Astrocyte (in vitro differentiated cells and primary cell): Measurements from ENCODE around the gene GALNT3. TPM values are rescaled to one million over a fixed set of nuclear protein-coding genes. Genes with fewer than 3 reads are reported as not detected.

Experiments
- DNase-seq: peaks from one replicate; pipeline ENCODE4 v3.0.0-alpha.2; 2010; ENCODE audit warnings: low read depth
- FAIRE-seq: peaks from 2 replicates; lab custom pipeline; 2011; peaks lifted over from hg19 to GRCh38; lab: Jason Lieb, UNC
- H2AFZ ChIP-seq: 2 replicates; pipeline ENCODE4 v1.6.0; 2012; ENCODE audit warnings: low read depth, low read length, inconsistent platforms
- H3K27ac ChIP-seq: 2 replicates; pipeline ENCODE4 v1.5.1; 2011; ENCODE audit warnings: low read depth, low read length, inconsistent platforms
- H3K27me3 ChIP-seq: 2 replicates; pipeline ENCODE4 v1.6.0; 2011; ENCODE audit warnings: low read length, inconsistent platforms; ENCODE audit not compliant: insufficient read depth
- H3K36me3 ChIP-seq: 2 replicates; pipeline ENCODE4 v1.5.1; 2011; ENCODE audit warnings: low read length, inconsistent platforms; ENCODE audit not compliant: insufficient read depth
- H3K4me1 ChIP-seq: 2 replicates; pipeline ENCODE4 v1.5.1; 2011; ENCODE audit warnings: low read length, inconsistent platforms; ENCODE audit not compliant: insufficient read depth
- H3K4me2 ChIP-seq: 2 replicates; pipeline ENCODE4 v1.6.0; 2012; ENCODE audit warnings: low read length, inconsistent platforms
- H3K4me3 ChIP-seq: 2 replicates; pipeline ENCODE4 v1.5.1; 2011; ENCODE audit warnings: low read depth, mild to moderate bottlenecking, low read length, inconsistent platforms; ENCODE audit not compliant: insufficient read depth
- H3K79me2 ChIP-seq: 2 replicates; pipeline ENCODE4 v1.6.0; 2012; ENCODE audit warnings: mild to moderate bottlenecking, low read length, inconsistent platforms; ENCODE audit not compliant: insufficient read depth
- H3K9ac ChIP-seq: 2 replicates; pipeline ENCODE4 v1.6.0; 2012; ENCODE audit warnings: mild to moderate bottlenecking, low read length, inconsistent platforms
- H3K9me3 ChIP-seq: 2 replicates; pipeline ENCODE4 v1.5.1; 2012; ENCODE audit warnings: low read depth, mild to moderate bottlenecking, low read length, inconsistent platforms; ENCODE audit not compliant: insufficient read depth
- H4K20me1 ChIP-seq: 2 replicates; pipeline ENCODE4 v1.6.0; 2012; ENCODE audit warnings: low read length, inconsistent platforms; ENCODE audit not compliant: insufficient read depth
- H3K27ac Mint-ChIP-seq: one replicate; pipeline ENCODE4 v1.8.0; 2021; ENCODE audit warnings: mild to moderate bottlenecking, mixed read lengths; ENCODE audit not compliant: unreplicated experiment
- H3K27me3 Mint-ChIP-seq: one replicate; pipeline ENCODE4 v1.8.0; 2021; ENCODE audit warnings: low read depth, mixed read lengths; ENCODE audit not compliant: unreplicated experiment
- H3K36me3 Mint-ChIP-seq: one replicate; pipeline ENCODE4 v1.8.0; 2021; ENCODE audit warnings: low read depth, mixed read lengths; ENCODE audit not compliant: unreplicated experiment
- H3K4me1 Mint-ChIP-seq: one replicate; pipeline ENCODE4 v1.8.0; 2021; ENCODE audit warnings: low read depth, mixed read lengths; ENCODE audit not compliant: unreplicated experiment
- H3K4me3 Mint-ChIP-seq: one replicate; pipeline ENCODE4 v1.8.0; 2021; ENCODE audit warnings: mild to moderate bottlenecking, moderate library complexity, mixed read lengths; ENCODE audit not compliant: unreplicated experiment
- H3K9me3 Mint-ChIP-seq: one replicate; pipeline ENCODE4 v1.8.0; 2021; ENCODE audit warnings: mild to moderate bottlenecking, mixed read lengths; ENCODE audit not compliant: unreplicated experiment
- EZH2 ChIP-seq: IDR thresholded peaks from 2 replicates; pipeline ENCODE4 v1.6.1; 2012; ENCODE audit warnings: mild to moderate bottlenecking, low read length, inconsistent platforms; ENCODE audit not compliant: insufficient read depth
- total RNA-seq: library from RNA; stranded (reverse); gene quantifications from 2 replicates; pipeline ENCODE4 v1.2.1, GENCODE V29; 2021
- TF ChIP-seq, protein P1 (sequence below): IDR thresholded peaks from 2 replicates; pipeline ENCODE4 v1.5.1; 2011; ENCODE audit warnings: low read depth, mild to moderate bottlenecking, inconsistent platforms, low read length, moderate library complexity; ENCODE audit not compliant: insufficient read depth

GALNT3 gene
- total RNA-seq, 1 donor from 2014 or later: 16.4 TPM

DNA sequence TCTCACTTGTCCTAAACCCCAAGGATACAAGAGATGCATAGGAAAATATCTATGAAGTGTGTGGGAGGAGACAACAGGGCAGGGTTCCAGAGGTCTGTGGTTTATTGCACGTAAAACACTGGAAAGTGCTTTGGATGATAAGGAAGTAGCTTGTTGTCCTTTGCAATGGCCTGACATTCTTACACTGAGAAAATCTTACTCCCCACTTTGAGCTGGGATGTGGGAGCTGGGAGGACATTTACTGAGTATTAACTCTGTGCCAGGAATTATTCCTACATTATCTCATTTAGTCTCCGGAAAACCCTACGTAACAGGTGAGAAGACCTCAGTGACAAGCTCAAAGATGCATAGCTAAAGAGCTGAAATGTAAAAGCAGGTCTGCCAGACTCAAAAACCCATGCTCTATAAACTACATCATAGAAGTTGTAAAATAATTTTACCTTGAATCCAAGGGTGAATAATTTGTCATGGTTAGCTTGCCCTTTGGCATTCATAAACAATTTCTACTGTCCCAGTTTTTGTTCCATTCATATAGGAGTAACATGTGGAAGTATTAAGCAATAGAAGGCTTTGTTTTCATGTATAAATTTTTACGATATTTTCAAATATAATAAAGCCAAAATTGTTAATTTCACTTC lies 9.2 kb upstream of the GALNT3 start:
- no peaks in the 10 kb centered on the region for H3K9me3 ChIP-seq
- no peaks in the 10 kb centered on the region for H3K36me3 ChIP-seq
- Mint-ChIP-seq H3K4me1 (peaks cover 9% of the 10 kb centered on the region), H3K4me3 (no peak overlapping the region), H3K27ac (no peak overlapping the region), H3K9me3 (no peaks in the 10 kb centered on the region), H3K36me3 (no peaks in the 10 kb centered on the region), H3K27me3 (no peaks in the 10 kb centered on the region)
- H3K27me3 ChIP-seq: no peaks in the 10 kb centered on the region
- H4K20me1 ChIP-seq: no peaks in the 10 kb centered on the region
- TF ChIP-seq, protein P1, sequence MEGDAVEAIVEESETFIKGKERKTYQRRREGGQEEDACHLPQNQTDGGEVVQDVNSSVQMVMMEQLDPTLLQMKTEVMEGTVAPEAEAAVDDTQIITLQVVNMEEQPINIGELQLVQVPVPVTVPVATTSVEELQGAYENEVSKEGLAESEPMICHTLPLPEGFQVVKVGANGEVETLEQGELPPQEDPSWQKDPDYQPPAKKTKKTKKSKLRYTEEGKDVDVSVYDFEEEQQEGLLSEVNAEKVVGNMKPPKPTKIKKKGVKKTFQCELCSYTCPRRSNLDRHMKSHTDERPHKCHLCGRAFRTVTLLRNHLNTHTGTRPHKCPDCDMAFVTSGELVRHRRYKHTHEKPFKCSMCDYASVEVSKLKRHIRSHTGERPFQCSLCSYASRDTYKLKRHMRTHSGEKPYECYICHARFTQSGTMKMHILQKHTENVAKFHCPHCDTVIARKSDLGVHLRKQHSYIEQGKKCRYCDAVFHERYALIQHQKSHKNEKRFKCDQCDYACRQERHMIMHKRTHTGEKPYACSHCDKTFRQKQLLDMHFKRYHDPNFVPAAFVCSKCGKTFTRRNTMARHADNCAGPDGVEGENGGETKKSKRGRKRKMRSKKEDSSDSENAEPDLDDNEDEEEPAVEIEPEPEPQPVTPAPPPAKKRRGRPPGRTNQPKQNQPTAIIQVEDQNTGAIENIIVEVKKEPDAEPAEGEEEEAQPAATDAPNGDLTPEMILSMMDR: no peak
- TF ChIP-seq EZH2: no peak
- no peak overlapping the region for H3K27ac ChIP-seq
- no peak overlapping the region for H3K4me3 ChIP-seq
- H2AFZ ChIP-seq: no peak overlapping the region
- DNase-seq (peak; percentile 87), FAIRE-seq (no peak)
- peaks cover 4% of the 10 kb centered on the region for H3K4me1 ChIP-seq
- H3K9ac ChIP-seq: no peak overlapping the region
- no peak overlapping the region for H3K4me2 ChIP-seq
- no peaks in the 10 kb centered on the region for H3K79me2 ChIP-seq

DNA sequence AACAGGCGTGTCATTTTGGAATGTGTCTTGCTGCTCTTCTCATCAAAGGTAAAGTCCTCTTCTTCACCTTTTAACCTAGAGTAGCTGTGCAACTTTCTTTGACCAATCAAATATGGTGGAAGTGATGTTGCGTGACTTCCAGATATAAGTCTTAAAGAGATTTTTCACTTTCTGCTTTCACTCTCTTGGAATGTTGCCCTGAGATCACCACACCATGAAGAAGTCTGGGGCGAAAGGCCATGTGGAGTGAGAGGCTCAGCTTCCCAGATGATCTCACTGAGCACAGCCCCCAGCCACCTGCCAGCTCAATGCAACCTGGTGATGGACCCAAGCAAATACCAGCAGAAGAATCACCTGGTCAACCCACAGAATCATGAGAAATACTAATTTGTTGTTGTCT lies 7.1 kb upstream of the GALNT3 start:
- no peak overlapping the region for H3K4me3 Mint-ChIP-seq
- Histone ChIP-seq H3K9ac (no peak overlapping the region), H3K27me3 (no peaks in the 10 kb centered on the region), H3K4me3 (no peak overlapping the region), H3K79me2 (no peaks in the 10 kb centered on the region), H3K27ac (no peak overlapping the region), H2AFZ (no peak overlapping the region), H3K4me2 (no peak overlapping the region), H3K4me1 (peaks cover 4% of the 10 kb centered on the region), H3K36me3 (no peaks in the 10 kb centered on the region), H4K20me1 (no peaks in the 10 kb centered on the region), H3K9me3 (no peaks in the 10 kb centered on the region)
- DNase-seq (no peak), FAIRE-seq (no peak)
- no peaks in the 10 kb centered on the region for H3K36me3 Mint-ChIP-seq
- no peak for TF ChIP-seq EZH2
- no peaks in the 10 kb centered on the region for H3K9me3 Mint-ChIP-seq
- H3K27me3 Mint-ChIP-seq: no peaks in the 10 kb centered on the region
- H3K27ac Mint-ChIP-seq: no peak overlapping the region
- H3K4me1 Mint-ChIP-seq: peaks cover 9% of the 10 kb centered on the region

DNA sequence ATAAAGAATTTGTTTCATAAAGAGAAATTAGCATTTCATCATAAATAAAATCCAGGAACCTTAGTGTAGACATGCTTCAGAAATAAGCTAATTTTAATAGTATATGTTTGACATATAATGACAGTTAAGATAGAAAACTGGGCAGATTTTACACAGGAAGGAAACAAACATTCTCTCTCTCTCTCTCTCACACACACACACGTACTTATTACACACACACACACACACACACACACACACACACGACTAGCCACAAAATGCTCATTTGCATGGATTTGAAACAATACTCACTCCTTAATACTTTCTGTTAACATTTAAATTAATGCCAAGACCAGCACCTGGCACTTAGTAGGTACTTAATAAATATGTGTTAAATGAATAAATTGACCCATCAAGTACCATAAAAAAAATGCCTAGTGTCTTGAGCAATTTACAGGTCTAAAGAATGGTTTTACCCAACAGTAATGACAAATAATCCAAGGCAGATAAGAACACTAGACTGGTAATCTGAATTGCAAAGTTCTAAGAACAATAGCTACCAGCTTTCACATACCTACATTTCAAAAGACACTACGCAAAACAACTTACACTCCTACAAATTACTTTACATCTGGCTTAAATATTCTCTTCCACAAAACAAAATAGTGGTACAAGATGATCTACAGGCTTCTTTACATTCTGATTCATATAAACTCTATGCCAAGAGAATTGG lies 2.9 kb upstream of the GALNT3 start:
- Histone ChIP-seq H3K79me2 (no peaks in the 10 kb centered on the region), H3K27ac (no peak overlapping the region), H4K20me1 (no peaks in the 10 kb centered on the region), H3K27me3 (no peaks in the 10 kb centered on the region), H3K4me3 (no peak overlapping the region), H3K9me3 (no peaks in the 10 kb centered on the region), H2AFZ (no peak overlapping the region), H3K9ac (no peak overlapping the region), H3K36me3 (no peaks in the 10 kb centered on the region), H3K4me1 (peaks cover 22% of the 10 kb centered on the region), H3K4me2 (no peak overlapping the region)
- no peak for FAIRE-seq
- Mint-ChIP-seq H3K4me1 (peaks cover 14% of the 10 kb centered on the region), H3K36me3 (no peaks in the 10 kb centered on the region), H3K4me3 (no peak overlapping the region), H3K27me3 (no peaks in the 10 kb centered on the region), H3K27ac (no peak overlapping the region), H3K9me3 (peaks cover 4% of the 10 kb centered on the region)
- TF ChIP-seq, protein P1: no peak
- no peak for DNase-seq
